Neuronal stem cell (in vitro differentiated cells): ENCODE measurements around the gene EYS.

Source experiments
- DNase-seq: peaks from one replicate; pipeline ENCODE4 v3.0.0-alpha.2; 2013; ENCODE audit warnings: low spot score
- H2AFZ ChIP-seq: one replicate; pipeline ENCODE4 v1.6.1; 2013; ENCODE audit warnings: mild to moderate bottlenecking, low read length, inconsistent platforms
- H2AK5ac ChIP-seq: 2 replicates; pipeline ENCODE4 v1.6.1; 2013; ENCODE audit warnings: low read depth, mild to moderate bottlenecking, inconsistent platforms, low read length, moderate library complexity, mixed read lengths
- H2BK120ac ChIP-seq: 2 replicates; pipeline ENCODE4 v1.6.1; 2013; ENCODE audit warnings: low read depth, mild to moderate bottlenecking, inconsistent platforms, low read length, moderate library complexity, mixed read lengths
- H2BK12ac ChIP-seq: one replicate; pipeline ENCODE4 v1.6.1; 2013; ENCODE audit warnings: low read length, inconsistent platforms
- H2BK15ac ChIP-seq: 2 replicates; pipeline ENCODE4 v1.6.1; 2013; ENCODE audit warnings: mild to moderate bottlenecking, low read length, inconsistent platforms, mixed read lengths
- H2BK5ac ChIP-seq: one replicate; pipeline ENCODE4 v1.6.1; 2013; ENCODE audit warnings: inconsistent platforms, mild to moderate bottlenecking, low read length, moderate library complexity
- H3K14ac ChIP-seq: one replicate; pipeline ENCODE4 v1.6.1; 2013; ENCODE audit warnings: low read length, inconsistent platforms
- H3K18ac ChIP-seq: 2 replicates; pipeline ENCODE4 v1.6.1; 2013; ENCODE audit warnings: low read length, inconsistent platforms
- H3K23ac ChIP-seq: 2 replicates; pipeline ENCODE4 v1.6.1; 2013; ENCODE audit warnings: low read depth, mild to moderate bottlenecking, mixed read lengths, low read length, inconsistent platforms; ENCODE audit not compliant: poor library complexity
- H3K27ac ChIP-seq: replicated peaks from 3 replicates; pipeline ENCODE4 v1.5.1; 2013; ENCODE audit warnings: low read length, inconsistent platforms
- H3K27me3 ChIP-seq, 3 experiments: 2 replicates each; pipeline ENCODE4 v1.6.1; 2013; ENCODE audit warnings: low read length in 3 of 3, mild to moderate bottlenecking in 2 of 3, inconsistent platforms in 1 of 3, low read depth in 1 of 3, mixed read lengths in 1 of 3, moderate library complexity in 1 of 3; ENCODE audit not compliant: control insufficient read depth in 3 of 3, insufficient read depth in 3 of 3
- H3K36me3 ChIP-seq, 2 donors: replicated peaks in 1 of 2; 2 replicates each; pipeline ENCODE4 v1.6.1; 2013; ENCODE audit warnings: low read length in 2 of 2; ENCODE audit not compliant: control insufficient read depth in 2 of 2, insufficient read depth in 2 of 2
- H3K4ac ChIP-seq: 2 replicates; pipeline ENCODE4 v1.6.1; 2013; ENCODE audit warnings: inconsistent platforms, mild to moderate bottlenecking, low read length, moderate library complexity
- H3K4me1 ChIP-seq, 2 donors: 1 replicate in 1 of 2; 2 replicates in 1 of 2; pipeline ENCODE4 v1.6.1; 2013; ENCODE audit warnings: low read length in 2 of 2, low read depth in 1 of 2; ENCODE audit not compliant: control insufficient read depth in 2 of 2, insufficient read depth in 1 of 2
- H3K4me2 ChIP-seq: one replicate; pipeline ENCODE4 v1.6.1; 2013; ENCODE audit warnings: mild to moderate bottlenecking, low read length, inconsistent platforms; ENCODE audit not compliant: insufficient read depth, poor library complexity, severe bottlenecking
- H3K4me3 ChIP-seq, 2 donors: 2 replicates each; pipeline ENCODE4 v1.5.1; 2013; ENCODE audit warnings: low read length in 2 of 2, mild to moderate bottlenecking in 2 of 2, inconsistent platforms in 1 of 2, moderate library complexity in 1 of 2
- H3K79me1 ChIP-seq: one replicate; pipeline ENCODE4 v1.6.1; 2013; ENCODE audit warnings: low read depth, mild to moderate bottlenecking, inconsistent platforms, low read length, moderate library complexity
- H3K9ac ChIP-seq: one replicate; pipeline ENCODE4 v1.6.1; 2013; ENCODE audit warnings: mild to moderate bottlenecking, low read depth, low read length, inconsistent platforms; ENCODE audit not compliant: poor library complexity
- H3K9me3 ChIP-seq, 2 donors: replicated peaks in 1 of 2; 2 replicates each; pipeline versions ENCODE3 to v1.6.1; 2013; ENCODE audit warnings: low read length in 2 of 2, mild to moderate bottlenecking in 2 of 2, inconsistent platforms in 1 of 2, low read depth in 1 of 2, mixed read lengths in 1 of 2, moderate library complexity in 1 of 2; ENCODE audit not compliant: control insufficient read depth in 2 of 2, insufficient read depth in 1 of 2
- H4K8ac ChIP-seq: one replicate; pipeline ENCODE4 v1.6.1; 2013; ENCODE audit warnings: low read depth, mild to moderate bottlenecking, inconsistent platforms, low read length, moderate library complexity
- H4K91ac ChIP-seq: one replicate; pipeline ENCODE4 v1.6.1; 2013; ENCODE audit warnings: low read length, low read depth, mild to moderate bottlenecking, inconsistent platforms; ENCODE audit not compliant: poor library complexity
- WGBS, 2 donors: extraction: QIAGEN DNeasy Blood & Tissue Kit; methylation state at CpG; one replicate each; pipeline ENCODE4 v1.1.7; 2013; ENCODE audit warnings: missing lambda C conversion rate in 2 of 2, mixed read lengths in 1 of 2; ENCODE audit not compliant: insufficient read length in 2 of 2, insufficient replicate concordance in 1 of 2; ENCODE audit errors: extremely low coverage in 2 of 2; 5-methylcytosine and 5-hydroxymethylcytosine counted together

EYS gene

GRCh38 chr6:63750400-63750799 lies 1956.6 kb downstream of the EYS start:
- H2AK5ac ChIP-seq = no peak overlapping the region
- H2BK120ac ChIP-seq = no peak overlapping the region
- H3K36me3 ChIP-seq = no peaks in the 10 kb centered on the region
- no peak for DNase-seq
- H3K4ac ChIP-seq = no peak overlapping the region
- peaks cover 1% of the 10 kb centered on the region for H3K79me1 ChIP-seq
- no peak overlapping the region for H3K9ac ChIP-seq
- no peak overlapping the region for H3K14ac ChIP-seq
- H3K4me2 ChIP-seq = no peak overlapping the region
- no peak overlapping the region for H4K91ac ChIP-seq
- H3K9me3 ChIP-seq = no peaks in the 10 kb centered on the region
- no peak overlapping the region for H3K4me3 ChIP-seq
- no peak overlapping the region for H4K8ac ChIP-seq
- H2BK12ac ChIP-seq = no peak overlapping the region
- no peak overlapping the region for H3K27ac ChIP-seq
- no peak overlapping the region for H2AFZ ChIP-seq
- H3K18ac ChIP-seq = no peak overlapping the region
- no peaks in the 10 kb centered on the region for H3K4me1 ChIP-seq
- H2BK5ac ChIP-seq = no peak overlapping the region
- no peak overlapping the region for H3K23ac ChIP-seq
- WGBS, 2 donors = no CpG with 5 or more reads among the region's 2 CpGs
- H2BK15ac ChIP-seq = no peak overlapping the region
- H3K27me3 ChIP-seq = no peaks in the 10 kb centered on the region

GRCh38 chr6:63745784-63746183 lies 1961.2 kb downstream of the EYS start:
- no peak overlapping the region for H2BK15ac ChIP-seq

GRCh38 chr6:63744810-63745209 lies 1962.2 kb downstream of the EYS start:
- H3K4ac ChIP-seq = no peak overlapping the region
- H4K91ac ChIP-seq = no peak overlapping the region
- H2AFZ ChIP-seq = no peak overlapping the region
- H3K9me3 ChIP-seq = no peaks in the 10 kb centered on the region
- H3K36me3 ChIP-seq = no peaks in the 10 kb centered on the region
- no peak overlapping the region for H4K8ac ChIP-seq
- no peak overlapping the region for H3K4me3 ChIP-seq
- H2AK5ac ChIP-seq = no peak overlapping the region
- H3K27ac ChIP-seq = no peak overlapping the region
- H2BK15ac ChIP-seq = no peak overlapping the region
- no peak overlapping the region for H3K4me2 ChIP-seq
- H2BK12ac ChIP-seq = no peak overlapping the region
- H3K14ac ChIP-seq = no peak overlapping the region
- no peak overlapping the region for H2BK120ac ChIP-seq
- no peak overlapping the region for H3K23ac ChIP-seq
- H3K79me1 ChIP-seq = no peaks in the 10 kb centered on the region
- H3K27me3 ChIP-seq = no peaks in the 10 kb centered on the region
- DNase-seq = no peak
- H3K18ac ChIP-seq = no peak overlapping the region
- no peak overlapping the region for H2BK5ac ChIP-seq
- no CpG with 5 or more reads among the region's 4 CpGs for WGBS, 2 donors
- H3K4me1 ChIP-seq = no peaks in the 10 kb centered on the region
- H3K9ac ChIP-seq = no peak overlapping the region

More at GRCh38 chr6:63745784-63746183, 1961.2 kb downstream of the EYS start:
- peak overlapping the region; percentile 2 for H3K4me2 ChIP-seq
- H2BK120ac ChIP-seq = no peak overlapping the region
- H2BK12ac ChIP-seq = no peak overlapping the region
- H3K27ac ChIP-seq = no peak overlapping the region
- DNase-seq = no peak
- H3K4me1 ChIP-seq = no peaks in the 10 kb centered on the region
- H4K8ac ChIP-seq = no peak overlapping the region
- no peak overlapping the region for H3K18ac ChIP-seq
- no peak overlapping the region for H3K4ac ChIP-seq
- no peak overlapping the region for H4K91ac ChIP-seq
- H3K23ac ChIP-seq = no peak overlapping the region
- H2AK5ac ChIP-seq = no peak overlapping the region
- H3K14ac ChIP-seq = no peak overlapping the region
- H3K9ac ChIP-seq = no peak overlapping the region
- no peaks in the 10 kb centered on the region for H3K9me3 ChIP-seq
- H3K4me3 ChIP-seq = no peak overlapping the region
- H2AFZ ChIP-seq = no peak overlapping the region
- no peaks in the 10 kb centered on the region for H3K79me1 ChIP-seq
- no peaks in the 10 kb centered on the region for H3K36me3 ChIP-seq
- H3K27me3 ChIP-seq = no peaks in the 10 kb centered on the region
- no peak overlapping the region for H2BK5ac ChIP-seq

- Histone ChIP-seq H3K4me1 (no peaks in the 10 kb centered on the region), H3K23ac (no peak overlapping the region), H2BK5ac (no peak overlapping the region), H4K8ac (no peak overlapping the region), H2BK12ac (no peak overlapping the region), H3K9me3 (no peaks in the 10 kb centered on the region), H3K36me3 (no peaks in the 10 kb centered on the region), H3K9ac (no peak overlapping the region), H3K18ac (no peak overlapping the region), H3K4me2 (no peak overlapping the region), H3K14ac (no peak overlapping the region), H2AFZ (no peak overlapping the region), H3K27ac (no peak overlapping the region), H4K91ac (no peak overlapping the region), H2AK5ac (no peak overlapping the region), H2BK120ac (no peak overlapping the region), H3K27me3 (no peaks in the 10 kb centered on the region), H3K4ac (no peak overlapping the region), H2BK15ac (no peak overlapping the region), H3K79me1 (no peaks in the 10 kb centered on the region), H3K4me3 (no peak overlapping the region)
- no peak for DNase-seq
These were observed 1963.3 kb downstream of the EYS start for GRCh38 chr6:63743691-63744090.
